SK-N-SH (cell line): ENCODE measurements around the gene SLC25A46.

Experiments
- ELF1 ChIP-seq: IDR thresholded peaks from 2 replicates; pipeline ENCODE4 v1.4.0; 2012
- MXI1 ChIP-seq: IDR thresholded peaks from 2 replicates; pipeline ENCODE4 v1.6.1; 2012; ENCODE audit warnings: mild to moderate bottlenecking, low read depth, low read length, improper control_type of control experiment
- POLR2AphosphoS5 ChIP-seq: IDR thresholded peaks from 2 replicates; pipeline ENCODE4 v1.6.1; 2012; ENCODE audit warnings: low read depth, low read length
- RAD21 ChIP-seq: IDR thresholded peaks from 2 replicates; pipeline ENCODE4 v1.6.1; 2012; ENCODE audit warnings: mild to moderate bottlenecking, low read length
- TF ChIP-seq, protein P1 (sequence below): fragments of 200-600 bp; sonication (generic); IDR thresholded peaks from 2 replicates; pipeline ENCODE4 v1.6.1; 2017; ENCODE audit warnings: antibody characterized with exemption, mild to moderate bottlenecking, moderate library complexity
- TF ChIP-seq, protein P2 (sequence below): fragments of 150-350 bp; IDR thresholded peaks from 2 replicates; pipeline ENCODE4 v1.6.1; 2016; ENCODE audit warnings: mild to moderate bottlenecking, low read depth, low read length
- TF ChIP-seq, protein P3 (sequence below): IDR thresholded peaks from 2 replicates; pipeline ENCODE4 v1.4.0; 2012; ENCODE audit warnings: low read depth
- TF ChIP-seq, protein P4 (sequence below): IDR thresholded peaks from 2 replicates; pipeline ENCODE4 v1.6.1; 2012; ENCODE audit warnings: mild to moderate bottlenecking, low read depth, low read length, moderate library complexity
- TF ChIP-seq, protein P5 (sequence below): IDR thresholded peaks from 2 replicates; pipeline ENCODE4; 2012
- TF ChIP-seq, protein P6 (sequence below): fragments of 150-350 bp; IDR thresholded peaks from 2 replicates; pipeline ENCODE4 v1.6.1; 2017; ENCODE audit warnings: antibody characterized with exemption, low read length, low read depth, borderline replicate concordance

DNA sequence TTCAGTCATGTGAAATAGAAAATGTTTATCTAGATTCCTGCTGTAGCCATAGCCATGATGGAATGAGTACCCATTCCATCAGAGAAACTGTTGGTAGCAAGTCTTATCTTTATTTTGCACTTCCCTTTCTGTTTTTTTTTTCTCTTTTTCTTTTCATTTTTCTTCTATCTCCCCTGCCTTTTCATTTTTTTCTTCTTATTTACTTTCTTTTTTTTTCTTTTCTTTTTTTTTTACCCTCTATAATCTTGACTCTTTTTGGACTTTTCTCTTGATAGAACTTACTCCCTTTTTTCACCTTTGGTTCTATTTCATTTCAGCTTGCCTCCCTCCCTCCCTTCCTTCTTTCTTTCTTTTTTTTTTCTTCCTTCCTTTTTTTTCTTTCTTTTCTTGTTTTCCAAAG is 15.4 kb downstream of the SLC25A46 start:
- TF ChIP-seq RAD21 (no peak), POLR2AphosphoS5 (no peak), ELF1 (no peak), MXI1 (no peak)
- TF ChIP-seq, protein P1, sequence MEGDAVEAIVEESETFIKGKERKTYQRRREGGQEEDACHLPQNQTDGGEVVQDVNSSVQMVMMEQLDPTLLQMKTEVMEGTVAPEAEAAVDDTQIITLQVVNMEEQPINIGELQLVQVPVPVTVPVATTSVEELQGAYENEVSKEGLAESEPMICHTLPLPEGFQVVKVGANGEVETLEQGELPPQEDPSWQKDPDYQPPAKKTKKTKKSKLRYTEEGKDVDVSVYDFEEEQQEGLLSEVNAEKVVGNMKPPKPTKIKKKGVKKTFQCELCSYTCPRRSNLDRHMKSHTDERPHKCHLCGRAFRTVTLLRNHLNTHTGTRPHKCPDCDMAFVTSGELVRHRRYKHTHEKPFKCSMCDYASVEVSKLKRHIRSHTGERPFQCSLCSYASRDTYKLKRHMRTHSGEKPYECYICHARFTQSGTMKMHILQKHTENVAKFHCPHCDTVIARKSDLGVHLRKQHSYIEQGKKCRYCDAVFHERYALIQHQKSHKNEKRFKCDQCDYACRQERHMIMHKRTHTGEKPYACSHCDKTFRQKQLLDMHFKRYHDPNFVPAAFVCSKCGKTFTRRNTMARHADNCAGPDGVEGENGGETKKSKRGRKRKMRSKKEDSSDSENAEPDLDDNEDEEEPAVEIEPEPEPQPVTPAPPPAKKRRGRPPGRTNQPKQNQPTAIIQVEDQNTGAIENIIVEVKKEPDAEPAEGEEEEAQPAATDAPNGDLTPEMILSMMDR, result no peak
- TF ChIP-seq, protein P2, sequence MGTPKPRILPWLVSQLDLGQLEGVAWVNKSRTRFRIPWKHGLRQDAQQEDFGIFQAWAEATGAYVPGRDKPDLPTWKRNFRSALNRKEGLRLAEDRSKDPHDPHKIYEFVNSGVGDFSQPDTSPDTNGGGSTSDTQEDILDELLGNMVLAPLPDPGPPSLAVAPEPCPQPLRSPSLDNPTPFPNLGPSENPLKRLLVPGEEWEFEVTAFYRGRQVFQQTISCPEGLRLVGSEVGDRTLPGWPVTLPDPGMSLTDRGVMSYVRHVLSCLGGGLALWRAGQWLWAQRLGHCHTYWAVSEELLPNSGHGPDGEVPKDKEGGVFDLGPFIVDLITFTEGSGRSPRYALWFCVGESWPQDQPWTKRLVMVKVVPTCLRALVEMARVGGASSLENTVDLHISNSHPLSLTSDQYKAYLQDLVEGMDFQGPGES, result no peak
- TF ChIP-seq, protein P3, sequence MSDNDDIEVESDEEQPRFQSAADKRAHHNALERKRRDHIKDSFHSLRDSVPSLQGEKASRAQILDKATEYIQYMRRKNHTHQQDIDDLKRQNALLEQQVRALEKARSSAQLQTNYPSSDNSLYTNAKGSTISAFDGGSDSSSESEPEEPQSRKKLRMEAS, result no peak
- TF ChIP-seq, protein P4, sequence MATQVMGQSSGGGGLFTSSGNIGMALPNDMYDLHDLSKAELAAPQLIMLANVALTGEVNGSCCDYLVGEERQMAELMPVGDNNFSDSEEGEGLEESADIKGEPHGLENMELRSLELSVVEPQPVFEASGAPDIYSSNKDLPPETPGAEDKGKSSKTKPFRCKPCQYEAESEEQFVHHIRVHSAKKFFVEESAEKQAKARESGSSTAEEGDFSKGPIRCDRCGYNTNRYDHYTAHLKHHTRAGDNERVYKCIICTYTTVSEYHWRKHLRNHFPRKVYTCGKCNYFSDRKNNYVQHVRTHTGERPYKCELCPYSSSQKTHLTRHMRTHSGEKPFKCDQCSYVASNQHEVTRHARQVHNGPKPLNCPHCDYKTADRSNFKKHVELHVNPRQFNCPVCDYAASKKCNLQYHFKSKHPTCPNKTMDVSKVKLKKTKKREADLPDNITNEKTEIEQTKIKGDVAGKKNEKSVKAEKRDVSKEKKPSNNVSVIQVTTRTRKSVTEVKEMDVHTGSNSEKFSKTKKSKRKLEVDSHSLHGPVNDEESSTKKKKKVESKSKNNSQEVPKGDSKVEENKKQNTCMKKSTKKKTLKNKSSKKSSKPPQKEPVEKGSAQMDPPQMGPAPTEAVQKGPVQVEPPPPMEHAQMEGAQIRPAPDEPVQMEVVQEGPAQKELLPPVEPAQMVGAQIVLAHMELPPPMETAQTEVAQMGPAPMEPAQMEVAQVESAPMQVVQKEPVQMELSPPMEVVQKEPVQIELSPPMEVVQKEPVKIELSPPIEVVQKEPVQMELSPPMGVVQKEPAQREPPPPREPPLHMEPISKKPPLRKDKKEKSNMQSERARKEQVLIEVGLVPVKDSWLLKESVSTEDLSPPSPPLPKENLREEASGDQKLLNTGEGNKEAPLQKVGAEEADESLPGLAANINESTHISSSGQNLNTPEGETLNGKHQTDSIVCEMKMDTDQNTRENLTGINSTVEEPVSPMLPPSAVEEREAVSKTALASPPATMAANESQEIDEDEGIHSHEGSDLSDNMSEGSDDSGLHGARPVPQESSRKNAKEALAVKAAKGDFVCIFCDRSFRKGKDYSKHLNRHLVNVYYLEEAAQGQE, result no peak
- TF ChIP-seq, protein P5, sequence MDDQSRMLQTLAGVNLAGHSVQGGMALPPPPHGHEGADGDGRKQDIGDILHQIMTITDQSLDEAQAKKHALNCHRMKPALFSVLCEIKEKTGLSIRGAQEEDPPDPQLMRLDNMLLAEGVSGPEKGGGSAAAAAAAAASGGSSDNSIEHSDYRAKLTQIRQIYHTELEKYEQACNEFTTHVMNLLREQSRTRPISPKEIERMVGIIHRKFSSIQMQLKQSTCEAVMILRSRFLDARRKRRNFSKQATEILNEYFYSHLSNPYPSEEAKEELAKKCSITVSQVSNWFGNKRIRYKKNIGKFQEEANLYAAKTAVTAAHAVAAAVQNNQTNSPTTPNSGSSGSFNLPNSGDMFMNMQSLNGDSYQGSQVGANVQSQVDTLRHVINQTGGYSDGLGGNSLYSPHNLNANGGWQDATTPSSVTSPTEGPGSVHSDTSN, result no peak
- TF ChIP-seq, protein P6, sequence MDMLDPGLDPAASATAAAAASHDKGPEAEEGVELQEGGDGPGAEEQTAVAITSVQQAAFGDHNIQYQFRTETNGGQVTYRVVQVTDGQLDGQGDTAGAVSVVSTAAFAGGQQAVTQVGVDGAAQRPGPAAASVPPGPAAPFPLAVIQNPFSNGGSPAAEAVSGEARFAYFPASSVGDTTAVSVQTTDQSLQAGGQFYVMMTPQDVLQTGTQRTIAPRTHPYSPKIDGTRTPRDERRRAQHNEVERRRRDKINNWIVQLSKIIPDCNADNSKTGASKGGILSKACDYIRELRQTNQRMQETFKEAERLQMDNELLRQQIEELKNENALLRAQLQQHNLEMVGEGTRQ, result no peak
